WTC11 (cell line): ENCODE data around the gene SCN8A. TPM values are rescaled to one million over a fixed set of nuclear protein-coding genes. Genes with fewer than 3 reads are reported as not detected.
A peak's percentile ranks its signal among the peaks of the same experiment; 100 is the strongest.

Source experiments
- ATAC-seq: fragments of 200-7000 bp; cut with Tn5 transposase; 2 replicates; pipeline ENCODE4 v1.10.0; 2021; ENCODE audit warnings: mild to moderate bottlenecking, moderate library complexity
- CTCF ChIA-PET: fragments of 300-600 bp; sonication (Branson Sonifier 250); formaldehyde crosslinking; loops from one replicate; lab custom pipeline; 2021; ENCODE audit warnings: antibody characterized with exemption; lab: Charles Lee
- POLR2A ChIA-PET: fragments of 350-600 bp; sonication (Branson Sonifier 250); formaldehyde crosslinking; loops from one replicate; lab custom pipeline; 2021; ENCODE audit warnings: antibody characterized with exemption; lab: Charles Lee
- DNase-seq: peaks from one replicate; pipeline ENCODE4 v3.0.0; 2021; ENCODE audit warnings: low spot score
- H3K27ac Mint-ChIP-seq: 2 replicates; pipeline ENCODE4 v1.8.0; 2021; ENCODE audit warnings: mixed read lengths
- H3K27me3 Mint-ChIP-seq: 2 replicates; pipeline ENCODE4 v1.8.0; 2021; ENCODE audit warnings: low read depth, mild to moderate bottlenecking, moderate library complexity, mixed read lengths
- H3K36me3 Mint-ChIP-seq: 2 replicates; pipeline ENCODE4 v1.8.0; 2021; ENCODE audit warnings: mixed read lengths
- H3K4me1 Mint-ChIP-seq: 2 replicates; pipeline ENCODE4 v1.8.0; 2022; ENCODE audit warnings: mixed read lengths
- H3K4me3 Mint-ChIP-seq: 2 replicates; pipeline ENCODE4 v1.8.0; 2021; ENCODE audit warnings: mild to moderate bottlenecking, moderate library complexity, mixed read lengths
- H3K9me3 Mint-ChIP-seq: 2 replicates; pipeline ENCODE4 v1.8.0; 2021; ENCODE audit warnings: mixed read lengths
- CBFB ChIP-seq: sonication (generic); formaldehyde crosslinking; IDR thresholded peaks from 2 replicates; pipeline ENCODE4 v1.8.1; 2022; ENCODE audit warnings: mild to moderate bottlenecking, low read depth, missing genetic modification reagents
- CREM ChIP-seq: sonication (generic); formaldehyde crosslinking; IDR thresholded peaks from 2 replicates; pipeline ENCODE4 v1.8.1; 2022; ENCODE audit warnings: mild to moderate bottlenecking, missing genetic modification reagents, moderate library complexity
- E2F4 ChIP-seq: sonication (generic); formaldehyde crosslinking; IDR thresholded peaks from 2 replicates; pipeline ENCODE4 v1.8.1; 2022; ENCODE audit warnings: low read depth, mild to moderate bottlenecking, moderate library complexity, missing genetic modification reagents, borderline replicate concordance
- ELF4 ChIP-seq: sonication (generic); formaldehyde crosslinking; IDR thresholded peaks from 2 replicates; pipeline ENCODE4 v1.8.1; 2022; ENCODE audit warnings: low read depth, mild to moderate bottlenecking, moderate library complexity, missing genetic modification reagents
- EMX1 ChIP-seq: fragments of 250-450 bp; sonication (Bioruptor Pico); IDR thresholded peaks from 2 replicates; pipeline ENCODE4 v1.8.0; 2021; ENCODE audit warnings: mild to moderate bottlenecking
- FOXP4 ChIP-seq: sonication (generic); formaldehyde crosslinking; IDR thresholded peaks from 2 replicates; pipeline ENCODE4 v1.8.0; 2022; ENCODE audit warnings: mild to moderate bottlenecking, missing genetic modification reagents
- GABPB1 ChIP-seq: sonication (generic); formaldehyde crosslinking; IDR thresholded peaks from 2 replicates; pipeline ENCODE4 v1.8.1; 2023; ENCODE audit warnings: mild to moderate bottlenecking, missing genetic modification reagents
- HMGA2 ChIP-seq: fragments of 250-450 bp; sonication (Bioruptor Pico); IDR thresholded peaks from 2 replicates; pipeline ENCODE4 v1.4.0; 2021; ENCODE audit warnings: mild to moderate bottlenecking, moderate library complexity
- HMGXB4 ChIP-seq: sonication (generic); formaldehyde crosslinking; IDR thresholded peaks from 2 replicates; pipeline ENCODE4 v1.8.1; 2023; ENCODE audit warnings: mild to moderate bottlenecking, moderate library complexity, missing genetic modification reagents
- MLX ChIP-seq: sonication (generic); formaldehyde crosslinking; IDR thresholded peaks from 2 replicates; pipeline ENCODE4 v1.8.1; 2023; ENCODE audit warnings: mild to moderate bottlenecking, missing genetic modification reagents, moderate library complexity
- MXD4 ChIP-seq: fragments of 250-450 bp; sonication (Bioruptor Pico); IDR thresholded peaks from 2 replicates; pipeline ENCODE4 v1.8.0; 2021; ENCODE audit warnings: mild to moderate bottlenecking, moderate library complexity, borderline replicate concordance
- MYBL2 ChIP-seq: sonication (generic); formaldehyde crosslinking; IDR thresholded peaks from 2 replicates; pipeline ENCODE4 v1.8.1; 2023; ENCODE audit warnings: mild to moderate bottlenecking, moderate library complexity, missing genetic modification reagents
- NFATC4 ChIP-seq: fragments of 250-450 bp; sonication (Bioruptor Pico); IDR thresholded peaks from 2 replicates; pipeline ENCODE4 v1.9.0; 2021; ENCODE audit warnings: mild to moderate bottlenecking
- NR1H2 ChIP-seq: sonication (generic); formaldehyde crosslinking; IDR thresholded peaks from 2 replicates; pipeline ENCODE4 v1.9.0; 2021; ENCODE audit warnings: mild to moderate bottlenecking, moderate library complexity, missing genetic modification reagents
- NR2C2 ChIP-seq: sonication (generic); formaldehyde crosslinking; IDR thresholded peaks from 2 replicates; pipeline ENCODE4 v1.8.0; 2022; ENCODE audit warnings: mild to moderate bottlenecking, missing genetic modification reagents
- NR3C1 ChIP-seq: sonication (generic); formaldehyde crosslinking; conservative IDR thresholded peaks from 2 replicates; pipeline ENCODE4 v1.8.1; 2023; ENCODE audit warnings: low read depth, mild to moderate bottlenecking, missing genetic modification reagents
- OVOL2 ChIP-seq: fragments of 250-450 bp; sonication (Bioruptor Pico); IDR thresholded peaks from 2 replicates; pipeline ENCODE4 v1.9.0; 2021; ENCODE audit warnings: mild to moderate bottlenecking, borderline replicate concordance
- RELA ChIP-seq: sonication (generic); formaldehyde crosslinking; IDR thresholded peaks from 2 replicates; pipeline ENCODE4 v1.8.1; 2022; ENCODE audit warnings: missing genetic modification reagents, mild to moderate bottlenecking, borderline replicate concordance
- ZNF219 ChIP-seq: sonication (generic); formaldehyde crosslinking; IDR thresholded peaks from 2 replicates; pipeline ENCODE4 v1.8.0; 2023; ENCODE audit warnings: missing genetic modification reagents, mild to moderate bottlenecking, borderline replicate concordance
- ZNF281 ChIP-seq: sonication (generic); formaldehyde crosslinking; IDR thresholded peaks from 2 replicates; pipeline ENCODE4 v1.8.0; 2023; ENCODE audit warnings: mild to moderate bottlenecking, missing genetic modification reagents
- ZNF317 ChIP-seq: sonication (generic); formaldehyde crosslinking; IDR thresholded peaks from 2 replicates; pipeline ENCODE4 v1.8.1; 2023; ENCODE audit warnings: low read depth, mild to moderate bottlenecking, moderate library complexity, missing genetic modification reagents, borderline replicate concordance
- ZNF396 ChIP-seq: fragments of 250-450 bp; sonication (Bioruptor Pico); IDR thresholded peaks from 2 replicates; pipeline ENCODE4 v1.8.0; 2021; ENCODE audit warnings: mild to moderate bottlenecking, moderate library complexity, borderline replicate concordance
- ZNF416 ChIP-seq: fragments of 250-450 bp; sonication (Bioruptor Pico); IDR thresholded peaks from 2 replicates; pipeline ENCODE4 v1.9.0; 2021; ENCODE audit warnings: mild to moderate bottlenecking, inconsistent platforms
- ZSCAN18 ChIP-seq: fragments of 250-450 bp; sonication (Bioruptor Pico); IDR thresholded peaks from 2 replicates; pipeline ENCODE4 v2.1.2; 2022; ENCODE audit warnings: mild to moderate bottlenecking, moderate library complexity
- total RNA-seq: library from RNA; stranded (reverse); gene quantifications from 3 replicates; pipeline ENCODE4 v1.2.3, GENCODE V29; 2021

SCN8A gene
- total RNA-seq, 1 experiment from 2014 or later = 14.4 TPM

GRCh38 chr12:51661199-51661598 is 70.2 kb downstream of the SCN8A start (continued):
- TF ChIP-seq MLX (CRISPR knock-in tag) = no peak
- TF ChIP-seq EMX1 (CRISPR knock-in tag) = no peak
- no peak for TF ChIP-seq ZNF281
- no peak for TF ChIP-seq ZNF396 (CRISPR knock-in tag)
- TF ChIP-seq OVOL2 (CRISPR knock-in tag) = no peak
- no peak for TF ChIP-seq ZNF219 (CRISPR knock-in tag)
- TF ChIP-seq ZNF416 (CRISPR knock-in tag) = no peak

- Mint-ChIP-seq H3K36me3 (peaks cover 10% of the 10 kb centered on the region), H3K27me3 (no peaks in the 10 kb centered on the region), H3K4me3 (no peak overlapping the region), H3K27ac (peak overlapping the region; percentile 59), H3K4me1 (peaks cover 19% of the 10 kb centered on the region), H3K9me3 (no peaks in the 10 kb centered on the region)
- TF ChIP-seq FOXP4 = no peak
- TF ChIP-seq GABPB1 (CRISPR knock-in tag) = peak; percentile 66
- TF ChIP-seq ZNF317 (CRISPR knock-in tag) = no peak
- ATAC-seq = peak; percentile 30; the same call in 1 of the 2 replicates
- no peak for DNase-seq
- ChIA-PET CTCF (no interaction called here), POLR2A (no interaction called here)
These were observed 70.8 kb downstream of the SCN8A start for GRCh38 chr12:51661836-51662235.

- no peak for ATAC-seq
- CTCF ChIA-PET = interaction anchor here (0.5 kb wide), 1 partner anchor 91 kb away, joined by 4 read pairs; no protein-coding TSS in a partner anchor
- POLR2A ChIA-PET = no interaction called here
- Mint-ChIP-seq H3K4me1 (peaks cover 25% of the 10 kb centered on the region), H3K27me3 (no peaks in the 10 kb centered on the region), H3K36me3 (peaks cover 10% of the 10 kb centered on the region), H3K9me3 (no peaks in the 10 kb centered on the region), H3K27ac (no peak overlapping the region; the same call in 1 of the 2 replicates), H3K4me3 (no peak overlapping the region)
- no peak for DNase-seq
- TF ChIP-seq HMGA2 (CRISPR knock-in tag) (no peak), NR2C2 (CRISPR knock-in tag) (no peak), ZNF416 (CRISPR knock-in tag) (no peak), MYBL2 (CRISPR knock-in tag) (no peak), CREM (CRISPR knock-in tag) (no peak), NFATC4 (CRISPR knock-in tag) (no peak), CBFB (CRISPR knock-in tag) (no peak), HMGXB4 (CRISPR knock-in tag) (no peak), ZSCAN18 (no peak), NR1H2 (no peak), E2F4 (CRISPR knock-in tag) (no peak), MXD4 (no peak), NR3C1 (CRISPR knock-in tag) (no peak), OVOL2 (CRISPR knock-in tag) (no peak), ELF4 (CRISPR knock-in tag) (no peak), RELA (no peak)
These were observed 71.7 kb downstream of the SCN8A start for GRCh38 chr12:51662728-51663154.
